ENCODE results near the gene SRRT. TPM values are rescaled to one million over a fixed set of nuclear protein-coding genes. Genes with fewer than 3 reads are reported as not detected.

Gene SRRT
- total RNA-seq, 6 donors from 2014 or later: 57.9 to 324 (median 111) TPM

DNA sequence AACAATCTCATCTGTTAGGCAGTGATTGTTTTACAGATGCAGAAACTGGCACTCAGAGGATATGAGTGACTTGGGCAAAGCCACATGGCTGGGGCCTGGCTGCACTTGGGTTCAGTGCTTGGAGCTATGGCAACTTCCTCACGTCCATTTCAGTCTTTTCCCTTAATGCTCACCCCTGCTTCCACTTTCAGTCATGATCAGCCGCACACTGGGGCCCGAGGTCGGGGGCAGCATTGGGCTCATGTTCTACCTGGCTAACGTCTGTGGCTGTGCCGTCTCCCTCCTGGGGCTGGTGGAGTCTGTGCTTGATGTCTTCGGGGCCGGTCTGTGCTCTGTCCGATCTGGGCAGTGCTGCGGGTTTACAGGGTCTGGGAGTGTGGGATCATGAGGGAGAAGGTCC is 19.4 kb upstream of the SRRT start:
- H3K27ac ChIP-seq: no peak overlapping the region
- TF ChIP-seq, protein P1, sequence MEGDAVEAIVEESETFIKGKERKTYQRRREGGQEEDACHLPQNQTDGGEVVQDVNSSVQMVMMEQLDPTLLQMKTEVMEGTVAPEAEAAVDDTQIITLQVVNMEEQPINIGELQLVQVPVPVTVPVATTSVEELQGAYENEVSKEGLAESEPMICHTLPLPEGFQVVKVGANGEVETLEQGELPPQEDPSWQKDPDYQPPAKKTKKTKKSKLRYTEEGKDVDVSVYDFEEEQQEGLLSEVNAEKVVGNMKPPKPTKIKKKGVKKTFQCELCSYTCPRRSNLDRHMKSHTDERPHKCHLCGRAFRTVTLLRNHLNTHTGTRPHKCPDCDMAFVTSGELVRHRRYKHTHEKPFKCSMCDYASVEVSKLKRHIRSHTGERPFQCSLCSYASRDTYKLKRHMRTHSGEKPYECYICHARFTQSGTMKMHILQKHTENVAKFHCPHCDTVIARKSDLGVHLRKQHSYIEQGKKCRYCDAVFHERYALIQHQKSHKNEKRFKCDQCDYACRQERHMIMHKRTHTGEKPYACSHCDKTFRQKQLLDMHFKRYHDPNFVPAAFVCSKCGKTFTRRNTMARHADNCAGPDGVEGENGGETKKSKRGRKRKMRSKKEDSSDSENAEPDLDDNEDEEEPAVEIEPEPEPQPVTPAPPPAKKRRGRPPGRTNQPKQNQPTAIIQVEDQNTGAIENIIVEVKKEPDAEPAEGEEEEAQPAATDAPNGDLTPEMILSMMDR (IDR thresholded peaks at IDR 0.05): no peak
- TF ChIP-seq EP300 (IDR thresholded peaks at IDR 0.05): no peak
- TF ChIP-seq POLR2AphosphoS5 (IDR thresholded peaks at IDR 0.05): no peak
- no peak for TF ChIP-seq POLR2A (IDR thresholded peaks at IDR 0.05)
- no peak overlapping the region for H3K4me3 ChIP-seq
- H3K27me3 ChIP-seq: no peaks in the 10 kb centered on the region
- H3K36me3 ChIP-seq: peaks cover 0 to 32% (median 13%) of the 10 kb centered on the region in 4 donors
- H3K9me3 ChIP-seq: no peaks in the 10 kb centered on the region
- H3K4me1 ChIP-seq: peaks cover 12 to 25% (median 18%) of the 10 kb centered on the region in 4 donors
- ATAC-seq (ENCODE audit: low FRiP score in 2 of 2) (no peak), DNase-seq (no peak)
- 94% methylated on average over 10 of the region's 10 CpGs for WGBS, 2 donors

- no peak overlapping the region for H3K27ac ChIP-seq
- H3K4me3 ChIP-seq: no peak overlapping the region
- no peaks in the 10 kb centered on the region for H3K9me3 ChIP-seq
- no peak for TF ChIP-seq POLR2AphosphoS5 (IDR thresholded peaks at IDR 0.05)
- TF ChIP-seq EP300 (IDR thresholded peaks at IDR 0.05): no peak
- TF ChIP-seq, protein P1 (IDR thresholded peaks at IDR 0.05): no peak
- TF ChIP-seq POLR2A (IDR thresholded peaks at IDR 0.05): no peak
- no peak for ATAC-seq (ENCODE audit: low FRiP score in 2 of 2)
- H3K36me3 ChIP-seq: peaks cover 0 to 46% (median 26%) of the 10 kb centered on the region in 4 donors
- H3K27me3 ChIP-seq: no peaks in the 10 kb centered on the region
- peaks cover 10 to 23% (median 15%) of the 10 kb centered on the region in 4 donors for H3K4me1 ChIP-seq
- 93 to 98% methylated on average over 6 to 16 of the region's 16 CpGs for WGBS, 2 donors
- DNase-seq: no peak
Observed at GRCh38 chr7:100856871-100857282, 18.0 kb upstream of the SRRT start.

DNA sequence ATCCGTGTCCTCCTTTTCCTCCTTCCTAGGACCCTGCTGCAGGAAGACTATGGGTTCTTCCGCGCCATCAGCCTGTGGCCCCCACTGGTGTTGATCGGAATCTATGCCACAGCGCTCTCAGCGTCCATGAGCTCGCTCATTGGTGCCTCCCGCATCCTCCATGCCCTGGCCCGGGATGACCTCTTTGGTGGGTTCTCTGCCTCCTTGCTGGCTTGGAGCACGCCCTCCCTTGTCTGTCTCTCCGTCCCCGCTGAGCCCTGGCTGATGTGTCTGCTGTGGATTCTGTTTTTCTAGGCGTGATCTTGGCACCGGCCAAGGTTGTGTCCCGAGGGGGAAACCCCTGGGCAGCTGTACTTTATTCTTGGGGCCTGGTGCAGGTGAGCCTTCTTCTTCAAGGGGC is 15.0 kb upstream of the SRRT start:
- TF ChIP-seq POLR2A (IDR thresholded peaks at IDR 0.05) (no peak), POLR2AphosphoS5 (IDR thresholded peaks at IDR 0.05) (no peak), EP300 (IDR thresholded peaks at IDR 0.05) (no peak)
- TF ChIP-seq, protein P1 (IDR thresholded peaks at IDR 0.05): no peak
- Histone ChIP-seq H3K4me3 (no peak overlapping the region), H3K9me3 (no peaks in the 10 kb centered on the region), H3K36me3 (peaks cover 0 to 50% (median 30%) of the 10 kb centered on the region in 4 donors), H3K27ac (no peak overlapping the region), H3K4me1 (peaks cover 0 to 3% (median 0%) of the 10 kb centered on the region in 4 donors), H3K27me3 (no peaks in the 10 kb centered on the region)
- WGBS, 2 donors: 87 to 90% methylated on average over 15 of the region's 15 CpGs
- DNase-seq (no peak), ATAC-seq (ENCODE audit: low FRiP score in 2 of 2) (no peak)

DNA sequence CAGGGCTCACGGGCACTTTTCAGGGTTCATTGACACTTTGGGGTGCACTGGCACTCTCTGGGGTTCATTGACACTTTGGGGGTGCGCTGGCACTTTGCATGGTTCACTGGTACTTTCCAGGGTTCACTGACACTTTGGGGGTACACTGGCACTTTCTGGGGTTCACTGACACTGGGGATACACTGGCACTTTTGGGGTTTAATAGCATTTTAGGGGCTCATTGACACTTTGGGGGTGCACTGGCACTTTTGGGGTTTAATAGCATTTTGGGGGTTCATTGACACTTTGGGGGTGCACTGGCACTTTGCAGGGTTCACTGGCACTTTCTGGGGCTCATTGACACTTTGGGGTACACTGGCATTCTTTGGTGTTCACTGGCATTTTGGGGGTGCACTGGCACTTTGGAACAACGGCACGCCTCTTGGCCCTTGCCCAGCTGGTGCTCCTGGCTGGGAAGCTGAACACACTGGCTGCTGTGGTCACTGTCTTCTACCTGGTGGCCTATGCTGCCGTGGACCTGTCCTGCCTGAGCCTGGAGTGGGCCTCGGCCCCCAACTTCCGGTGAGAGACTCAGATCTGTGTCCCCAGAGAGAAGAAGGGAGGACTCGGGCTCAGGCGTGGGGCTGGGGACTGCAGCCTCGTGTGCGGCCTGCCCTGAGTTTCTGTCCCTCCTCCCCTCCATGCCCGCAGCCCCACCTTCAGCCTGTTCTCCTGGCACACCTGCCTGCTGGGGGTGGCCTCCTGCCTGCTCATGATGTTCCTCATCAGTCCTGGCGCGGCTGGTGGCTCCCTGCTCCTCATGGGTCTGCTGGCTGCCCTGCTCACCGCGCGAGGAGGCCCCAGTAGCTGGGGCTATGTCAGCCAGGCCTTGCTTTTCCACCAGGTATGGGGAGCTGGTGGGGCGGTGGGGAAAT is 13.9 kb upstream of the SRRT start:
- H3K9me3 ChIP-seq: no peaks in the 10 kb centered on the region
- no peak for ATAC-seq (ENCODE audit: low FRiP score in 2 of 2)
- H3K4me1 ChIP-seq: peaks cover 4 to 9% (median 6%) of the 10 kb centered on the region in 4 donors
- TF ChIP-seq, protein P1 (IDR thresholded peaks at IDR 0.05): no peak
- TF ChIP-seq EP300 (IDR thresholded peaks at IDR 0.05): no peak
- no peak overlapping the region for H3K27ac ChIP-seq
- no peaks in the 10 kb centered on the region for H3K27me3 ChIP-seq
- WGBS, 2 donors: 94 to 97% methylated on average over 5 to 16 of the region's 18 CpGs
- DNase-seq: no peak
- H3K36me3 ChIP-seq: peaks cover 0 to 50% (median 26%) of the 10 kb centered on the region in 4 donors
- no peak overlapping the region for H3K4me3 ChIP-seq

Data from upper lobe of left lung (tissue), 6 donors.